ENCODE data around the gene HNRNPUL2. TPM values are rescaled to one million over a fixed set of nuclear protein-coding genes. Genes with fewer than 3 reads are reported as not detected.

Gene HNRNPUL2
- total and polyA plus RNA-seq, 2 donors (not counting 3 experiments of a cell fraction or from before 2014, with no cell fraction given): 18.3 to 56.2 TPM

DNA sequence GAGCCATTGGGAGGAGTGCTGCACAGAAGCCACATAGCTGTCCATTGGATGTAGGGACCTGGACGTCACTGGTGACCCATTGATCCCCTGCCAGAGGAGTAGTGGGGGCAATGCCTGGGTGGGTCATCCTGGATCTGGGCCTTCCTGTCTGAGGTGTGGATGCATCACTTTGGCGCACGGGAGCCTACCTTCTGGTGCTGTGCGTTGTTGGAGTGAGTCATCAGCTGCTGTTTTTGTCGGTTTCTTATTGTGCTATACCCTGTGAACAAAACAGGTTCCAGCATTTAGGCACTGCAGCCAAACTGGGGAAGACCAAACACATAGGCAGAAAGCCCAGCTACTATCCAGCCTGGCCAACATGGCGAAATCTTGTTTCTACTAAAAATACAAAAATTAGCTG, 47.1 kb upstream of the HNRNPUL2 start:
- TF ChIP-seq MYC (IDR thresholded peaks at IDR 0.05; ENCODE audit: low read depth, low read length): no peak
- TF ChIP-seq FOS (IDR thresholded peaks at IDR 0.05; ENCODE audit: borderline replicate concordance, insufficient read depth, low read length): no peak
- TF ChIP-seq, protein P1, sequence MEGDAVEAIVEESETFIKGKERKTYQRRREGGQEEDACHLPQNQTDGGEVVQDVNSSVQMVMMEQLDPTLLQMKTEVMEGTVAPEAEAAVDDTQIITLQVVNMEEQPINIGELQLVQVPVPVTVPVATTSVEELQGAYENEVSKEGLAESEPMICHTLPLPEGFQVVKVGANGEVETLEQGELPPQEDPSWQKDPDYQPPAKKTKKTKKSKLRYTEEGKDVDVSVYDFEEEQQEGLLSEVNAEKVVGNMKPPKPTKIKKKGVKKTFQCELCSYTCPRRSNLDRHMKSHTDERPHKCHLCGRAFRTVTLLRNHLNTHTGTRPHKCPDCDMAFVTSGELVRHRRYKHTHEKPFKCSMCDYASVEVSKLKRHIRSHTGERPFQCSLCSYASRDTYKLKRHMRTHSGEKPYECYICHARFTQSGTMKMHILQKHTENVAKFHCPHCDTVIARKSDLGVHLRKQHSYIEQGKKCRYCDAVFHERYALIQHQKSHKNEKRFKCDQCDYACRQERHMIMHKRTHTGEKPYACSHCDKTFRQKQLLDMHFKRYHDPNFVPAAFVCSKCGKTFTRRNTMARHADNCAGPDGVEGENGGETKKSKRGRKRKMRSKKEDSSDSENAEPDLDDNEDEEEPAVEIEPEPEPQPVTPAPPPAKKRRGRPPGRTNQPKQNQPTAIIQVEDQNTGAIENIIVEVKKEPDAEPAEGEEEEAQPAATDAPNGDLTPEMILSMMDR (IDR thresholded peaks at IDR 0.05; ENCODE audit: extremely low read depth in 1 of 2, insufficient read depth in 1 of 2, low read depth in 1 of 2, low read length in 2 of 2): no peak
- no peak for TF ChIP-seq POLR2A (IDR thresholded peaks at IDR 0.05; ENCODE audit: low read depth, low read length)
- no peak for TF ChIP-seq JUN (IDR thresholded peaks at IDR 0.05; ENCODE audit: borderline replicate concordance, insufficient read depth, insufficient read length, low read depth)
- Histone ChIP-seq H3K4me1 (ENCODE audit: control insufficient read depth, extremely low read depth, insufficient read depth, low read length) (peaks cover 11% of the 10 kb centered on the region), H4K20me1 (replicated peaks; ENCODE audit: control insufficient read depth, extremely low read depth, insufficient read depth, low read length) (no peaks in the 10 kb centered on the region), H3K9me1 (replicated peaks; ENCODE audit: control insufficient read depth, extremely low read depth, insufficient read depth, low read length) (no peaks in the 10 kb centered on the region), H3K4me3 (replicated peaks in 1 of 3; ENCODE audit: insufficient read depth in 1 of 3, low read depth in 1 of 3, low read length in 3 of 3) (no peak overlapping the region), H3K9ac (replicated peaks; ENCODE audit: extremely low read depth, insufficient read depth, low read length) (no peak overlapping the region), H3K79me2 (ENCODE audit: control insufficient read depth, insufficient read depth, low read length) (peaks cover 2% of the 10 kb centered on the region), H3K4me2 (ENCODE audit: insufficient read depth, low read length) (no peak overlapping the region), H2AFZ (ENCODE audit: low read depth, low read length) (no peak overlapping the region), H3K27me3 (ENCODE audit: control insufficient read depth in 2 of 2, insufficient read depth in 2 of 2, low read length in 2 of 2) (no peaks in the 10 kb centered on the region), H3K9me3 (replicated peaks; ENCODE audit: control insufficient read depth, insufficient read depth, low read length) (no peaks in the 10 kb centered on the region), H3K27ac (ENCODE audit: insufficient read depth, low read depth, low read length) (no peak overlapping the region), H3K36me3 (ENCODE audit: control insufficient read depth in 2 of 2, extremely low read depth in 1 of 2, insufficient read depth in 2 of 2, low read length in 2 of 2) (peaks cover 0 to 19% of the 10 kb centered on the region in 2 experiments)
- dilution Hi-C loops (cut with MboI; ENCODE audit: extremely low pct_ligation_motif_present, low sequenced_read_pairs): no loop called here
- intact Hi-C loops (cut with micrococcal nuclease): loop anchor here (5.0 kb wide), 1 partner anchor 108 kb away; the partner anchor contains the start of gene SLC3A2
- FAIRE-seq (no peak), DNase-seq (ENCODE audit: low read depth, low spot score) (no peak)
- ChIA-PET CTCF (interaction anchor here (0.7 to 5.2 kb wide), 2 partner anchors 12 to 26 kb away, joined by 4 to 41 read pairs; no protein-coding TSS in a partner anchor), POLR2A (interaction anchor here (0.7 to 1.4 kb wide), 2 partner anchors 21 to 230 kb away, joined by 4 to 5 read pairs; partner anchors contain the start of gene ZBTB3)
- no TSS peak for BruUV-seq (replicated peaks)
